ENCODE results near the gene DTD2. TPM values are rescaled to one million over a fixed set of nuclear protein-coding genes. Genes with fewer than 3 reads are reported as not detected.

The DTD2 gene
- total RNA-seq, 1 experiment from 2014 or later, result 15.2 TPM

- no TSS peak for BruUV-seq (replicated peaks)
- no peaks in the 10 kb centered on the region; the same call in 1 of the 2 replicates for H3K27me3 ChIP-seq (ENCODE audit: control insufficient read depth, insufficient read depth, low read length)
- no peak overlapping the region for H3K27ac ChIP-seq (ENCODE audit: low read length)
- TF ChIP-seq TCF7L2 (IDR thresholded peaks at IDR 0.05; ENCODE audit: low read depth, low read length) (no peak), SIN3A (IDR thresholded peaks at IDR 0.05; ENCODE audit: borderline replicate concordance, insufficient read depth, low read depth, low read length) (no peak), POLR2AphosphoS5 (IDR thresholded peaks at IDR 0.05; ENCODE audit: low read depth, low read length) (no peak)
- TF ChIP-seq, protein P1, sequence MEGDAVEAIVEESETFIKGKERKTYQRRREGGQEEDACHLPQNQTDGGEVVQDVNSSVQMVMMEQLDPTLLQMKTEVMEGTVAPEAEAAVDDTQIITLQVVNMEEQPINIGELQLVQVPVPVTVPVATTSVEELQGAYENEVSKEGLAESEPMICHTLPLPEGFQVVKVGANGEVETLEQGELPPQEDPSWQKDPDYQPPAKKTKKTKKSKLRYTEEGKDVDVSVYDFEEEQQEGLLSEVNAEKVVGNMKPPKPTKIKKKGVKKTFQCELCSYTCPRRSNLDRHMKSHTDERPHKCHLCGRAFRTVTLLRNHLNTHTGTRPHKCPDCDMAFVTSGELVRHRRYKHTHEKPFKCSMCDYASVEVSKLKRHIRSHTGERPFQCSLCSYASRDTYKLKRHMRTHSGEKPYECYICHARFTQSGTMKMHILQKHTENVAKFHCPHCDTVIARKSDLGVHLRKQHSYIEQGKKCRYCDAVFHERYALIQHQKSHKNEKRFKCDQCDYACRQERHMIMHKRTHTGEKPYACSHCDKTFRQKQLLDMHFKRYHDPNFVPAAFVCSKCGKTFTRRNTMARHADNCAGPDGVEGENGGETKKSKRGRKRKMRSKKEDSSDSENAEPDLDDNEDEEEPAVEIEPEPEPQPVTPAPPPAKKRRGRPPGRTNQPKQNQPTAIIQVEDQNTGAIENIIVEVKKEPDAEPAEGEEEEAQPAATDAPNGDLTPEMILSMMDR (IDR thresholded peaks at IDR 0.05), result no peak
- TF ChIP-seq, protein P2, sequence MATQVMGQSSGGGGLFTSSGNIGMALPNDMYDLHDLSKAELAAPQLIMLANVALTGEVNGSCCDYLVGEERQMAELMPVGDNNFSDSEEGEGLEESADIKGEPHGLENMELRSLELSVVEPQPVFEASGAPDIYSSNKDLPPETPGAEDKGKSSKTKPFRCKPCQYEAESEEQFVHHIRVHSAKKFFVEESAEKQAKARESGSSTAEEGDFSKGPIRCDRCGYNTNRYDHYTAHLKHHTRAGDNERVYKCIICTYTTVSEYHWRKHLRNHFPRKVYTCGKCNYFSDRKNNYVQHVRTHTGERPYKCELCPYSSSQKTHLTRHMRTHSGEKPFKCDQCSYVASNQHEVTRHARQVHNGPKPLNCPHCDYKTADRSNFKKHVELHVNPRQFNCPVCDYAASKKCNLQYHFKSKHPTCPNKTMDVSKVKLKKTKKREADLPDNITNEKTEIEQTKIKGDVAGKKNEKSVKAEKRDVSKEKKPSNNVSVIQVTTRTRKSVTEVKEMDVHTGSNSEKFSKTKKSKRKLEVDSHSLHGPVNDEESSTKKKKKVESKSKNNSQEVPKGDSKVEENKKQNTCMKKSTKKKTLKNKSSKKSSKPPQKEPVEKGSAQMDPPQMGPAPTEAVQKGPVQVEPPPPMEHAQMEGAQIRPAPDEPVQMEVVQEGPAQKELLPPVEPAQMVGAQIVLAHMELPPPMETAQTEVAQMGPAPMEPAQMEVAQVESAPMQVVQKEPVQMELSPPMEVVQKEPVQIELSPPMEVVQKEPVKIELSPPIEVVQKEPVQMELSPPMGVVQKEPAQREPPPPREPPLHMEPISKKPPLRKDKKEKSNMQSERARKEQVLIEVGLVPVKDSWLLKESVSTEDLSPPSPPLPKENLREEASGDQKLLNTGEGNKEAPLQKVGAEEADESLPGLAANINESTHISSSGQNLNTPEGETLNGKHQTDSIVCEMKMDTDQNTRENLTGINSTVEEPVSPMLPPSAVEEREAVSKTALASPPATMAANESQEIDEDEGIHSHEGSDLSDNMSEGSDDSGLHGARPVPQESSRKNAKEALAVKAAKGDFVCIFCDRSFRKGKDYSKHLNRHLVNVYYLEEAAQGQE (IDR thresholded peaks at IDR 0.05; ENCODE audit: insufficient read depth in 1 of 2, low read depth in 2 of 2, low read length in 1 of 2), result no peak
- no peaks in the 10 kb centered on the region for H3K9me3 ChIP-seq (ENCODE audit: control insufficient read depth, insufficient read depth, low read depth, low read length)
- in situ Hi-C loops (cut with HindIII; ENCODE audit: low pct_unique_long_range_greater_than_20kb, low sequenced_read_pairs) (no loop called here), intact Hi-C loops (cut with micrococcal nuclease; ENCODE audit: unreplicated experiment) (no loop called here)
- ATAC-seq (no peak), DNase-seq (ENCODE audit: low read depth, low spot score) (no peak)
- ChIA-PET POLR2A (no interaction called here), CTCF (no interaction called here)
- H3K36me3 ChIP-seq (ENCODE audit: control insufficient read depth, insufficient read depth, low read length), result no peaks in the 10 kb centered on the region
- H3K4me1 ChIP-seq (ENCODE audit: control insufficient read depth, insufficient read depth, low read length), result no peaks in the 10 kb centered on the region
- no peak overlapping the region for H3K4me3 ChIP-seq (ENCODE audit: low read depth in 2 of 2, low read length in 2 of 2)
Observed at GRCh38 chr14:31479027-31479426, 21.7 kb upstream of the DTD2 start.

GRCh38 chr14:31477248-31477647 lies 19.9 kb upstream of the DTD2 start:
- no peaks in the 10 kb centered on the region; the same call in 1 of the 2 replicates for H3K27me3 ChIP-seq (ENCODE audit: control insufficient read depth, insufficient read depth, low read length)
- ATAC-seq (no peak), DNase-seq (ENCODE audit: low read depth, low spot score) (no peak)
- H3K9me3 ChIP-seq (ENCODE audit: control insufficient read depth, insufficient read depth, low read depth, low read length), result no peaks in the 10 kb centered on the region
- TF ChIP-seq, protein P1 (IDR thresholded peaks at IDR 0.05), result no peak
- TF ChIP-seq POLR2AphosphoS5 (IDR thresholded peaks at IDR 0.05; ENCODE audit: low read depth, low read length) (no peak), TCF7L2 (IDR thresholded peaks at IDR 0.05; ENCODE audit: low read depth, low read length) (no peak), SIN3A (IDR thresholded peaks at IDR 0.05; ENCODE audit: borderline replicate concordance, insufficient read depth, low read depth, low read length) (no peak)
- TF ChIP-seq, protein P2 (IDR thresholded peaks at IDR 0.05; ENCODE audit: insufficient read depth in 1 of 2, low read depth in 2 of 2, low read length in 1 of 2), result no peak
- no peak overlapping the region for H3K4me3 ChIP-seq (ENCODE audit: low read depth in 2 of 2, low read length in 2 of 2)
- POLR2A ChIA-PET, result interaction anchor here (0.6 kb wide), 2 partner anchors 26 to 126 kb away, joined by 3 to 9 read pairs; no protein-coding TSS in a partner anchor
- H3K27ac ChIP-seq (ENCODE audit: low read length), result no peak overlapping the region
- in situ Hi-C loops (cut with HindIII; ENCODE audit: low pct_unique_long_range_greater_than_20kb, low sequenced_read_pairs) (no loop called here), intact Hi-C loops (cut with micrococcal nuclease; ENCODE audit: unreplicated experiment) (no loop called here)
- no peaks in the 10 kb centered on the region for H3K4me1 ChIP-seq (ENCODE audit: control insufficient read depth, insufficient read depth, low read length)
- no TSS peak for BruUV-seq (replicated peaks)
- CTCF ChIA-PET, result no interaction called here
- no peaks in the 10 kb centered on the region for H3K36me3 ChIP-seq (ENCODE audit: control insufficient read depth, insufficient read depth, low read length)
